Caco-2 (cell line): ENCODE results near the gene ANO3. TPM values are rescaled to one million over a fixed set of nuclear protein-coding genes. Genes with fewer than 3 reads are reported as not detected.

ENCODE experiments used
- BruUV-seq: library from RNA; stranded (reverse); fragments of 400-500 nt; replicated peaks from 2 replicates; lab custom pipeline; 2021; lab: Mats Ljungman, UMichigan
- CTCF ChIA-PET: fragments of 300-600 bp; sonication (Branson Sonifier 250); formaldehyde crosslinking; loops from one replicate; lab custom pipeline; 2022; ENCODE audit warnings: antibody characterized with exemption; lab: Charles Lee
- POLR2A ChIA-PET: fragments of 300-600 bp; sonication (Branson Sonifier 250); formaldehyde crosslinking; loops from one replicate; lab custom pipeline; 2022; ENCODE audit warnings: antibody characterized with exemption; lab: Charles Lee
- DNase-seq, 2 experiments: peaks; one replicate each; pipeline versions ENCODE4 v3.0.0 to v3.0.0-alpha.2; 2020 to 2022
- H3K27me3 ChIP-seq: replicated peaks from 2 replicates; pipeline ENCODE4 v1.6.0; 2011; ENCODE audit warnings: low read length; ENCODE audit not compliant: control insufficient read depth, insufficient read depth
- H3K36me3 ChIP-seq: 2 replicates; pipeline ENCODE4 v1.5.1; 2011; ENCODE audit warnings: low read length; ENCODE audit not compliant: control insufficient read depth, insufficient read depth
- H3K4me1 ChIP-seq: fragments of 250-450 bp; sonication (Bioruptor Pico); 2 replicates; pipeline ENCODE4 v1.5.1; 2020; ENCODE audit warnings: mild to moderate bottlenecking
- H3K4me3 ChIP-seq: 2 replicates; pipeline ENCODE4 v1.5.1; 2011; ENCODE audit warnings: low read depth, mild to moderate bottlenecking, control low read depth, low read length
- H3K9me3 ChIP-seq: fragments of 250-450 bp; sonication (Bioruptor Pico); 2 replicates; pipeline ENCODE4 v1.5.1; 2020; ENCODE audit warnings: mild to moderate bottlenecking, moderate library complexity
- H3K27ac Mint-ChIP-seq: one replicate; pipeline ENCODE4 v1.8.0; 2022; ENCODE audit warnings: mixed read lengths; ENCODE audit not compliant: unreplicated experiment
- H3K27me3 Mint-ChIP-seq: one replicate; pipeline ENCODE4 v1.8.0; 2022; ENCODE audit warnings: mixed read lengths; ENCODE audit not compliant: insufficient read depth, unreplicated experiment
- H3K36me3 Mint-ChIP-seq: one replicate; pipeline ENCODE4 v1.8.0; 2022; ENCODE audit warnings: mild to moderate bottlenecking, mixed read lengths; ENCODE audit not compliant: insufficient read depth, unreplicated experiment
- H3K4me1 Mint-ChIP-seq: one replicate; pipeline ENCODE4 v1.8.0; 2022; ENCODE audit warnings: low read depth, mixed read lengths; ENCODE audit not compliant: unreplicated experiment
- H3K4me3 Mint-ChIP-seq: one replicate; pipeline ENCODE4 v1.8.0; 2022; ENCODE audit warnings: mild to moderate bottlenecking, moderate library complexity, mixed read lengths; ENCODE audit not compliant: unreplicated experiment
- H3K9me3 Mint-ChIP-seq: one replicate; pipeline ENCODE4 v1.8.0; 2022; ENCODE audit warnings: mixed read lengths; ENCODE audit not compliant: unreplicated experiment
- intact Hi-C: fragments of 100-400 bp; cut with micrococcal nuclease; formaldehyde crosslinking; loops from one replicate; pipeline ENCODE4 v1.10.0; 2022; ENCODE audit not compliant: unreplicated experiment
- total RNA-seq: library from RNA; stranded (reverse); gene quantifications from 2 replicates; pipeline ENCODE4 v1.2.3, GENCODE V29; 2022
- TF ChIP-seq, protein P1 (sequence below), 2 experiments: fragments of 200-600 bp in 1 of 2; IDR thresholded peaks; 1 replicate in 1 of 2; 2 replicates in 1 of 2; pipeline versions ENCODE4 v1.5.1 to v1.8.0; 2011 to 2022; ENCODE audit warnings: antibody characterized with exemption in 1 of 2, control low read depth in 1 of 2, inconsistent platforms in 1 of 2, low read depth in 1 of 2, low read length in 1 of 2, mild to moderate bottlenecking in 1 of 2, moderate library complexity in 1 of 2; ENCODE audit not compliant: insufficient read depth in 1 of 2, severe bottlenecking in 1 of 2, unreplicated experiment in 1 of 2

The ANO3 gene
- total RNA-seq, 1 experiment from 2014 or later: not detected

- Mint-ChIP-seq H3K4me3 (no peak overlapping the region), H3K27me3 (peaks cover 7% of the 10 kb centered on the region), H3K4me1 (no peaks in the 10 kb centered on the region), H3K9me3 (no peaks in the 10 kb centered on the region), H3K36me3 (no peaks in the 10 kb centered on the region), H3K27ac (no peak overlapping the region)
- BruUV-seq: no TSS peak
- intact Hi-C loops: no loop called here
- no peaks in the 10 kb centered on the region for H3K36me3 ChIP-seq
- H3K9me3 ChIP-seq: no peaks in the 10 kb centered on the region
- no peak for DNase-seq
- no peaks in the 10 kb centered on the region for H3K4me1 ChIP-seq
- TF ChIP-seq, protein P1, sequence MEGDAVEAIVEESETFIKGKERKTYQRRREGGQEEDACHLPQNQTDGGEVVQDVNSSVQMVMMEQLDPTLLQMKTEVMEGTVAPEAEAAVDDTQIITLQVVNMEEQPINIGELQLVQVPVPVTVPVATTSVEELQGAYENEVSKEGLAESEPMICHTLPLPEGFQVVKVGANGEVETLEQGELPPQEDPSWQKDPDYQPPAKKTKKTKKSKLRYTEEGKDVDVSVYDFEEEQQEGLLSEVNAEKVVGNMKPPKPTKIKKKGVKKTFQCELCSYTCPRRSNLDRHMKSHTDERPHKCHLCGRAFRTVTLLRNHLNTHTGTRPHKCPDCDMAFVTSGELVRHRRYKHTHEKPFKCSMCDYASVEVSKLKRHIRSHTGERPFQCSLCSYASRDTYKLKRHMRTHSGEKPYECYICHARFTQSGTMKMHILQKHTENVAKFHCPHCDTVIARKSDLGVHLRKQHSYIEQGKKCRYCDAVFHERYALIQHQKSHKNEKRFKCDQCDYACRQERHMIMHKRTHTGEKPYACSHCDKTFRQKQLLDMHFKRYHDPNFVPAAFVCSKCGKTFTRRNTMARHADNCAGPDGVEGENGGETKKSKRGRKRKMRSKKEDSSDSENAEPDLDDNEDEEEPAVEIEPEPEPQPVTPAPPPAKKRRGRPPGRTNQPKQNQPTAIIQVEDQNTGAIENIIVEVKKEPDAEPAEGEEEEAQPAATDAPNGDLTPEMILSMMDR (IDR thresholded peaks at IDR 0.05; ENCODE audit: insufficient read depth in 1 of 2, low read depth in 1 of 2, low read length in 1 of 2, severe bottlenecking in 1 of 2, unreplicated experiment in 1 of 2): no peak
- POLR2A ChIA-PET: no interaction called here
- CTCF ChIA-PET: no interaction called here
- H3K27me3 ChIP-seq: no peaks in the 10 kb centered on the region
- H3K4me3 ChIP-seq: no peak overlapping the region
Measured at GRCh38 chr11:26712497-26712896, 380.6 kb downstream of the ANO3 start.

Other genes starting within 250 kb of the ANO3 start
- gene MUC15, start 240.1 kb downstream of the ANO3 start, total RNA-seq: 0.63 and 0.70 TPM in 2 replicates